Neuronal stem cell (in vitro differentiated cells): ENCODE data around the gene RHOBTB3.

Experiments used
- DNase-seq: peaks from one replicate; pipeline ENCODE4 v3.0.0-alpha.2; 2013; ENCODE audit warnings: low spot score
- H2AFZ ChIP-seq: one replicate; pipeline ENCODE4 v1.6.1; 2013; ENCODE audit warnings: mild to moderate bottlenecking, low read length, inconsistent platforms
- H2AK5ac ChIP-seq: 2 replicates; pipeline ENCODE4 v1.6.1; 2013; ENCODE audit warnings: low read depth, mild to moderate bottlenecking, inconsistent platforms, low read length, moderate library complexity, mixed read lengths
- H2BK120ac ChIP-seq: 2 replicates; pipeline ENCODE4 v1.6.1; 2013; ENCODE audit warnings: low read depth, mild to moderate bottlenecking, inconsistent platforms, low read length, moderate library complexity, mixed read lengths
- H2BK12ac ChIP-seq: one replicate; pipeline ENCODE4 v1.6.1; 2013; ENCODE audit warnings: low read length, inconsistent platforms
- H2BK15ac ChIP-seq: 2 replicates; pipeline ENCODE4 v1.6.1; 2013; ENCODE audit warnings: mild to moderate bottlenecking, low read length, inconsistent platforms, mixed read lengths
- H2BK5ac ChIP-seq: one replicate; pipeline ENCODE4 v1.6.1; 2013; ENCODE audit warnings: inconsistent platforms, mild to moderate bottlenecking, low read length, moderate library complexity
- H3K14ac ChIP-seq: one replicate; pipeline ENCODE4 v1.6.1; 2013; ENCODE audit warnings: low read length, inconsistent platforms
- H3K18ac ChIP-seq: 2 replicates; pipeline ENCODE4 v1.6.1; 2013; ENCODE audit warnings: low read length, inconsistent platforms
- H3K23ac ChIP-seq: 2 replicates; pipeline ENCODE4 v1.6.1; 2013; ENCODE audit warnings: low read depth, mild to moderate bottlenecking, mixed read lengths, low read length, inconsistent platforms; ENCODE audit not compliant: poor library complexity
- H3K27ac ChIP-seq: replicated peaks from 3 replicates; pipeline ENCODE4 v1.5.1; 2013; ENCODE audit warnings: low read length, inconsistent platforms
- H3K27me3 ChIP-seq, 3 experiments: 2 replicates each; pipeline ENCODE4 v1.6.1; 2013; ENCODE audit warnings: low read length in 3 of 3, mild to moderate bottlenecking in 2 of 3, inconsistent platforms in 1 of 3, low read depth in 1 of 3, mixed read lengths in 1 of 3, moderate library complexity in 1 of 3; ENCODE audit not compliant: control insufficient read depth in 3 of 3, insufficient read depth in 3 of 3
- H3K36me3 ChIP-seq, 2 donors: replicated peaks in 1 of 2; 2 replicates each; pipeline ENCODE4 v1.6.1; 2013; ENCODE audit warnings: low read length in 2 of 2; ENCODE audit not compliant: control insufficient read depth in 2 of 2, insufficient read depth in 2 of 2
- H3K4ac ChIP-seq: 2 replicates; pipeline ENCODE4 v1.6.1; 2013; ENCODE audit warnings: inconsistent platforms, mild to moderate bottlenecking, low read length, moderate library complexity
- H3K4me1 ChIP-seq, 2 donors: 1 replicate in 1 of 2; 2 replicates in 1 of 2; pipeline ENCODE4 v1.6.1; 2013; ENCODE audit warnings: low read length in 2 of 2, low read depth in 1 of 2; ENCODE audit not compliant: control insufficient read depth in 2 of 2, insufficient read depth in 1 of 2
- H3K4me2 ChIP-seq: one replicate; pipeline ENCODE4 v1.6.1; 2013; ENCODE audit warnings: mild to moderate bottlenecking, low read length, inconsistent platforms; ENCODE audit not compliant: insufficient read depth, poor library complexity, severe bottlenecking
- H3K4me3 ChIP-seq, 2 donors: 2 replicates each; pipeline ENCODE4 v1.5.1; 2013; ENCODE audit warnings: low read length in 2 of 2, mild to moderate bottlenecking in 2 of 2, inconsistent platforms in 1 of 2, moderate library complexity in 1 of 2
- H3K79me1 ChIP-seq: one replicate; pipeline ENCODE4 v1.6.1; 2013; ENCODE audit warnings: low read depth, mild to moderate bottlenecking, inconsistent platforms, low read length, moderate library complexity
- H3K9ac ChIP-seq: one replicate; pipeline ENCODE4 v1.6.1; 2013; ENCODE audit warnings: mild to moderate bottlenecking, low read depth, low read length, inconsistent platforms; ENCODE audit not compliant: poor library complexity
- H3K9me3 ChIP-seq, 2 donors: replicated peaks in 1 of 2; 2 replicates each; pipeline versions ENCODE3 to v1.6.1; 2013; ENCODE audit warnings: low read length in 2 of 2, mild to moderate bottlenecking in 2 of 2, inconsistent platforms in 1 of 2, low read depth in 1 of 2, mixed read lengths in 1 of 2, moderate library complexity in 1 of 2; ENCODE audit not compliant: control insufficient read depth in 2 of 2, insufficient read depth in 1 of 2
- H4K8ac ChIP-seq: one replicate; pipeline ENCODE4 v1.6.1; 2013; ENCODE audit warnings: low read depth, mild to moderate bottlenecking, inconsistent platforms, low read length, moderate library complexity
- H4K91ac ChIP-seq: one replicate; pipeline ENCODE4 v1.6.1; 2013; ENCODE audit warnings: low read length, low read depth, mild to moderate bottlenecking, inconsistent platforms; ENCODE audit not compliant: poor library complexity
- WGBS, 2 donors: extraction: QIAGEN DNeasy Blood & Tissue Kit; methylation state at CpG; one replicate each; pipeline ENCODE4 v1.1.7; 2013; ENCODE audit warnings: missing lambda C conversion rate in 2 of 2, mixed read lengths in 1 of 2; ENCODE audit not compliant: insufficient read length in 2 of 2, insufficient replicate concordance in 1 of 2; ENCODE audit errors: extremely low coverage in 2 of 2; 5-methylcytosine and 5-hydroxymethylcytosine counted together

Gene RHOBTB3

DNA sequence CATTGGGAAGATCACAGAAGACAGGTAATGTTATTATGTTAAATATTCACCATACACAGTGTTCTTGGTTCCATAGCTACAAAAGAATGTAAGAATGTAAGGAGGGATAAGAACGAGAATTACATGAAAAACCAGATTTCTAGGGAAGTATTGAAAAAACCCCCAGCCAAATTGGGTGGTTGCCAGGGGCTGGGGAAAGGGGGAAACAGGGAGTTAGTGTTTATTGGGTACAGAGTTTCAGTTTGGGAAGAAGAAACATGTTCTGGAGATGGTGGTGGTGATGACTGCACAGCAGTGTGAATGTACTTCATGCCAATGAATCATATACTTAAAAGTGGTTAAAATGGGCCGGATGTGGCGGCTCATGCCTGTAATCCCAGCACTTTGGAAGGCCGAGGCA lies 51.0 kb downstream of the RHOBTB3 start:
- DNase-seq: no peak
- Histone ChIP-seq H2AK5ac (no peak overlapping the region), H4K91ac (no peak overlapping the region), H2BK120ac (no peak overlapping the region), H3K79me1 (no peaks in the 10 kb centered on the region), H3K9me3 (no peaks in the 10 kb centered on the region), H3K14ac (no peak overlapping the region), H3K4ac (no peak overlapping the region), H3K27me3 (no peaks in the 10 kb centered on the region), H3K4me2 (no peak overlapping the region), H3K36me3 (peaks cover 0 to 92% of the 10 kb centered on the region in 2 donors), H3K23ac (no peak overlapping the region), H4K8ac (no peak overlapping the region), H2AFZ (no peak overlapping the region), H3K18ac (no peak overlapping the region), H3K27ac (no peak overlapping the region), H2BK15ac (no peak overlapping the region), H3K9ac (no peak overlapping the region), H3K4me1 (peaks cover 2 to 3% of the 10 kb centered on the region in 2 donors), H3K4me3 (no peak overlapping the region), H2BK12ac (no peak overlapping the region), H2BK5ac (no peak overlapping the region)
- WGBS, 2 donors: no CpG with 5 or more reads among the region's 4 CpGs

DNA sequence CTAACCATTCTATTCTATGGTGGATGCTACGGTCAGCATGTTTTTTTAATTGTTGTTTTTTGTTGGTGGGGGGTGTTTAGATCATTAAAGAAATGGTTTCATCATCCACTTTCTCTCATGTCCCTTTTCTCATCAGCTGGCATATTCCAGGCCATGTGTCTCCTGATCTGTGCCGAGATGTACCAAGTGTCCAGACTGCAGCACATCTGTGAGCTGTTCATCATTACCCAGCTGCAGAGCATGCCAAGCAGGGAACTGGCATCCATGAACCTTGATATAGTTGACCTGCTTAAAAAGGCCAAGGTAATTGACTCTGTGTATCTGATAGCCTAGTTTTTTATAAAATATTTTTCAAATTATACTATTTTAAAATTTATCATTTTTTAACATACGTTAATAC lies 52.5 kb downstream of the RHOBTB3 start:
- Histone ChIP-seq H3K36me3 (peaks cover 0 to 92% of the 10 kb centered on the region in 2 donors), H4K91ac (no peak overlapping the region), H3K27ac (no peak overlapping the region), H3K4me2 (no peak overlapping the region), H3K27me3 (no peaks in the 10 kb centered on the region), H2BK15ac (no peak overlapping the region), H3K4me1 (peaks cover 2 to 3% of the 10 kb centered on the region in 2 donors), H3K23ac (no peak overlapping the region), H3K9me3 (no peaks in the 10 kb centered on the region), H2AFZ (no peak overlapping the region), H3K18ac (no peak overlapping the region), H3K4me3 (no peak overlapping the region), H2AK5ac (no peak overlapping the region), H3K9ac (no peak overlapping the region), H2BK12ac (no peak overlapping the region), H3K14ac (no peak overlapping the region), H3K4ac (no peak overlapping the region), H3K79me1 (no peaks in the 10 kb centered on the region), H2BK5ac (no peak overlapping the region), H2BK120ac (no peak overlapping the region), H4K8ac (no peak overlapping the region)
- WGBS, 2 donors: no CpG with 5 or more reads among the region's 3 CpGs
- DNase-seq: no peak

DNA sequence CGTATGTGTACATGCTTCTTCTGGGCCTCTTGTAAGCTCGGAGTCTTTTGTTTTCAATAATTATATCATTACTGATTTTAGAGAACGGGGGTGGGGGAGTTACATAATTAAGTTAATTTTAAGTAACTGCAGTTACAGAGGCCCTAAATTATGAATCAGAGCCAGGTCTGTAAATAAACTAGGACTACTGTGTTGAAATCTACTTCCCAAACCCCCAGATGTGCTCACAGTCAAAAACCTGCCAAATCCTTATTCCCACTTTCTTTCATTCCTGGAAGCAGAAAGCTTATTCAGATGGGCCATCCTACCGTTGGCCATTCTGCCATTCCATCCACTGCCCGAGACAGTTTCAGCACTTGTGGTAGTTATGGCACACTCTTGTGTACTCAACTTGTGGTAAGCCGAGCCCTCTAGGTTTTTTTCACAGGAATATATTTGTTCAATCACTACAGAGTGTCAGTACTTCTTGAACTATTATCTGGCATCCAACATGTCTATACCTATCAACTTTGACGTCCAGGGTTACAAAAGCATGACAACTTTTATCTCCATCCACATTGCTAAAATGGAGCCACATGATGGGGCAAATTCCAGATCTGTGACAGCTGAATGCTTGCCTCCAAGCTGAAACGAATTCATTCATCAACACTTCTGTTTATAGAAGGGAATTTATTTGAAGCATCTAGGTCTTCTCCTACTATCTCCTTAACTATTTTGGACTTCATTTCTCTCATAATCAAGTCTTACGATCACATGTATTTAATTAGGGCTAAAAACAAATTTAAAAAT lies 53.6 kb downstream of the RHOBTB3 start:
- no peak for DNase-seq
- H3K18ac ChIP-seq: no peak overlapping the region
- H2BK12ac ChIP-seq: no peak overlapping the region
- H3K14ac ChIP-seq: no peak overlapping the region
- no peaks in the 10 kb centered on the region for H3K79me1 ChIP-seq
- H3K4me2 ChIP-seq: no peak overlapping the region
- peaks cover 0 to 93% of the 10 kb centered on the region in 2 donors for H3K36me3 ChIP-seq
- H3K23ac ChIP-seq: no peak overlapping the region
- no peaks in the 10 kb centered on the region for H3K4me1 ChIP-seq
- no CpG with 5 or more reads among the region's 9 CpGs for WGBS, 2 donors
- H3K4ac ChIP-seq: no peak overlapping the region
- H3K9me3 ChIP-seq: no peaks in the 10 kb centered on the region
- no peak overlapping the region for H2BK15ac ChIP-seq
- H2BK120ac ChIP-seq: no peak overlapping the region
- no peak overlapping the region for H3K9ac ChIP-seq
- no peak overlapping the region for H2AFZ ChIP-seq
- no peak overlapping the region for H3K4me3 ChIP-seq
- no peaks in the 10 kb centered on the region for H3K27me3 ChIP-seq
- H4K8ac ChIP-seq: no peak overlapping the region
- H4K91ac ChIP-seq: no peak overlapping the region
- no peak overlapping the region for H2AK5ac ChIP-seq
- H2BK5ac ChIP-seq: no peak overlapping the region
- no peak overlapping the region for H3K27ac ChIP-seq

DNA sequence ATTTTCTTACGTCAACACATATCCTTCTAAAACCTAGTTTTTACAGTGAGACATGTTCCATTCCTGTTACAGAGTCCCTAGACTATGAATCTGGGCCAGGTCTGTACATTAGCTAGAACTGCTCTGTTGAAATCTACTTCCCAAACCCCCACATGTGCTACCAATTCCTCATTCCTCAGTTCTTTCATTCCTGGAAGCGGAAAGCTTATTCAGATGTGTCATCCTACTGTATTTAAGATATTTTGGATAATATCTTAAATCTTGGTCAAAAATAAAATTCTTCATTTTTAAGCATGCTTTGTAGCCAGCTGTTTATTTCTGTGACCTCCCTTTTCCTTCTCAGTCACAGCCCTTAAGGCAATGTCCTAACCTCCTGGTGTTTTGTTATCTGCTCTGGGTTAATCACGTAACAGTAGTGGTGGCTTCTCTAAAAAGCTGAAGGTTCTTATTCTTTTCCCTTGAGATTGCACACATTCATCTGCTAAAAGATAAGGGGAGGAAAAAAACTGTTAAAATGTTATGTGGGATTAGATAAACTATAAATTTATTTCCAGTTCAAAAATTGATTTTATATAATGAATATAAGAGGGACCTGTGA lies 55.8 kb downstream of the RHOBTB3 start:
- H3K36me3 ChIP-seq: peaks cover 0 to 93% of the 10 kb centered on the region in 2 donors

More for the DNA sequence above, 55.8 kb downstream of the RHOBTB3 start:
- no peak overlapping the region for H2BK5ac ChIP-seq
- no peak overlapping the region for H3K4me2 ChIP-seq
- WGBS, 2 donors: no CpG with 5 or more reads among the region's 3 CpGs
- H3K27ac ChIP-seq: no peak overlapping the region
- H4K8ac ChIP-seq: no peak overlapping the region
- H3K4ac ChIP-seq: no peak overlapping the region
- H2BK12ac ChIP-seq: no peak overlapping the region
- H3K14ac ChIP-seq: no peak overlapping the region
- H3K27me3 ChIP-seq: no peaks in the 10 kb centered on the region
- no peak overlapping the region for H2AK5ac ChIP-seq
- no peak overlapping the region for H3K9ac ChIP-seq
- no peak overlapping the region for H3K4me3 ChIP-seq
- no peak overlapping the region for H4K91ac ChIP-seq
- H3K18ac ChIP-seq: no peak overlapping the region
- H2BK15ac ChIP-seq: no peak overlapping the region
- H3K9me3 ChIP-seq: no peaks in the 10 kb centered on the region
- no peak overlapping the region for H2AFZ ChIP-seq
- H3K23ac ChIP-seq: no peak overlapping the region
- no peaks in the 10 kb centered on the region for H3K4me1 ChIP-seq
- no peak overlapping the region for H2BK120ac ChIP-seq
- DNase-seq: no peak
- H3K79me1 ChIP-seq: no peaks in the 10 kb centered on the region
